WTC11 (cell line): ENCODE measurements around the gene PITPNC1.

Experiments
- ATF3 ChIP-seq: sonication (generic); formaldehyde crosslinking; conservative IDR thresholded peaks from 2 replicates; pipeline ENCODE4 v1.8.1; 2022; ENCODE audit warnings: mild to moderate bottlenecking, missing genetic modification reagents
- CREB1 ChIP-seq: sonication (generic); formaldehyde crosslinking; IDR thresholded peaks from 2 replicates; pipeline ENCODE4 v1.8.0; 2023; ENCODE audit warnings: mild to moderate bottlenecking, missing genetic modification reagents
- CREM ChIP-seq: sonication (generic); formaldehyde crosslinking; IDR thresholded peaks from 2 replicates; pipeline ENCODE4 v1.8.1; 2022; ENCODE audit warnings: mild to moderate bottlenecking, missing genetic modification reagents, moderate library complexity
- E2F5 ChIP-seq: sonication (generic); formaldehyde crosslinking; IDR thresholded peaks from 2 replicates; pipeline ENCODE4 v1.8.1; 2022; ENCODE audit warnings: mild to moderate bottlenecking, moderate library complexity, missing genetic modification reagents
- ETV6 ChIP-seq: sonication (generic); formaldehyde crosslinking; IDR thresholded peaks from 2 replicates; pipeline ENCODE4 v1.8.1; 2022; ENCODE audit warnings: mild to moderate bottlenecking, missing genetic modification reagents
- GABPB1 ChIP-seq: sonication (generic); formaldehyde crosslinking; IDR thresholded peaks from 2 replicates; pipeline ENCODE4 v1.8.1; 2023; ENCODE audit warnings: mild to moderate bottlenecking, missing genetic modification reagents
- JUN ChIP-seq: sonication (generic); formaldehyde crosslinking; IDR thresholded peaks from 2 replicates; pipeline ENCODE4 v1.8.0; 2023; ENCODE audit warnings: mild to moderate bottlenecking, missing genetic modification reagents
- NFYB ChIP-seq: sonication (generic); formaldehyde crosslinking; conservative IDR thresholded peaks from 2 replicates; pipeline ENCODE4 v1.8.0; 2022; ENCODE audit warnings: low read depth, missing genetic modification reagents
- ZBTB21 ChIP-seq: sonication (generic); formaldehyde crosslinking; IDR thresholded peaks from 2 replicates; pipeline ENCODE4 v1.8.1; 2023; ENCODE audit warnings: mild to moderate bottlenecking, missing genetic modification reagents, borderline replicate concordance
- TF ChIP-seq, protein P1 (sequence below): fragments of 200-600 bp; IDR thresholded peaks from 2 replicates; pipeline ENCODE4 v1.8.0; 2022; ENCODE audit warnings: antibody characterized with exemption
- TF ChIP-seq, protein P2 (sequence below): sonication (generic); formaldehyde crosslinking; conservative IDR thresholded peaks from 2 replicates; pipeline ENCODE4 v1.8.1; 2023; ENCODE audit warnings: mild to moderate bottlenecking, low read depth, missing genetic modification reagents, moderate library complexity
- TF ChIP-seq, protein P3 (sequence below): sonication (generic); formaldehyde crosslinking; IDR thresholded peaks from 2 replicates; pipeline ENCODE4 v1.8.1; 2023; ENCODE audit warnings: mild to moderate bottlenecking, missing genetic modification reagents, moderate library complexity
- TF ChIP-seq, protein P4 (sequence below): sonication (generic); formaldehyde crosslinking; IDR thresholded peaks from 2 replicates; pipeline ENCODE4 v1.8.1; 2022; ENCODE audit warnings: missing genetic modification reagents, borderline replicate concordance

GRCh38 chr17:67555855-67556254 lies 178.8 kb downstream of the PITPNC1 start:
- TF ChIP-seq, protein P1, sequence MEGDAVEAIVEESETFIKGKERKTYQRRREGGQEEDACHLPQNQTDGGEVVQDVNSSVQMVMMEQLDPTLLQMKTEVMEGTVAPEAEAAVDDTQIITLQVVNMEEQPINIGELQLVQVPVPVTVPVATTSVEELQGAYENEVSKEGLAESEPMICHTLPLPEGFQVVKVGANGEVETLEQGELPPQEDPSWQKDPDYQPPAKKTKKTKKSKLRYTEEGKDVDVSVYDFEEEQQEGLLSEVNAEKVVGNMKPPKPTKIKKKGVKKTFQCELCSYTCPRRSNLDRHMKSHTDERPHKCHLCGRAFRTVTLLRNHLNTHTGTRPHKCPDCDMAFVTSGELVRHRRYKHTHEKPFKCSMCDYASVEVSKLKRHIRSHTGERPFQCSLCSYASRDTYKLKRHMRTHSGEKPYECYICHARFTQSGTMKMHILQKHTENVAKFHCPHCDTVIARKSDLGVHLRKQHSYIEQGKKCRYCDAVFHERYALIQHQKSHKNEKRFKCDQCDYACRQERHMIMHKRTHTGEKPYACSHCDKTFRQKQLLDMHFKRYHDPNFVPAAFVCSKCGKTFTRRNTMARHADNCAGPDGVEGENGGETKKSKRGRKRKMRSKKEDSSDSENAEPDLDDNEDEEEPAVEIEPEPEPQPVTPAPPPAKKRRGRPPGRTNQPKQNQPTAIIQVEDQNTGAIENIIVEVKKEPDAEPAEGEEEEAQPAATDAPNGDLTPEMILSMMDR: no peak
- TF ChIP-seq ATF3 (CRISPR knock-in tag) (no peak), ZBTB21 (CRISPR knock-in tag) (no peak), GABPB1 (CRISPR knock-in tag) (no peak), JUN (CRISPR knock-in tag) (no peak), CREB1 (CRISPR knock-in tag) (no peak), CREM (CRISPR knock-in tag) (no peak), ETV6 (CRISPR knock-in tag) (no peak), NFYB (CRISPR knock-in tag) (no peak), E2F5 (no peak)
- TF ChIP-seq, protein P2, sequence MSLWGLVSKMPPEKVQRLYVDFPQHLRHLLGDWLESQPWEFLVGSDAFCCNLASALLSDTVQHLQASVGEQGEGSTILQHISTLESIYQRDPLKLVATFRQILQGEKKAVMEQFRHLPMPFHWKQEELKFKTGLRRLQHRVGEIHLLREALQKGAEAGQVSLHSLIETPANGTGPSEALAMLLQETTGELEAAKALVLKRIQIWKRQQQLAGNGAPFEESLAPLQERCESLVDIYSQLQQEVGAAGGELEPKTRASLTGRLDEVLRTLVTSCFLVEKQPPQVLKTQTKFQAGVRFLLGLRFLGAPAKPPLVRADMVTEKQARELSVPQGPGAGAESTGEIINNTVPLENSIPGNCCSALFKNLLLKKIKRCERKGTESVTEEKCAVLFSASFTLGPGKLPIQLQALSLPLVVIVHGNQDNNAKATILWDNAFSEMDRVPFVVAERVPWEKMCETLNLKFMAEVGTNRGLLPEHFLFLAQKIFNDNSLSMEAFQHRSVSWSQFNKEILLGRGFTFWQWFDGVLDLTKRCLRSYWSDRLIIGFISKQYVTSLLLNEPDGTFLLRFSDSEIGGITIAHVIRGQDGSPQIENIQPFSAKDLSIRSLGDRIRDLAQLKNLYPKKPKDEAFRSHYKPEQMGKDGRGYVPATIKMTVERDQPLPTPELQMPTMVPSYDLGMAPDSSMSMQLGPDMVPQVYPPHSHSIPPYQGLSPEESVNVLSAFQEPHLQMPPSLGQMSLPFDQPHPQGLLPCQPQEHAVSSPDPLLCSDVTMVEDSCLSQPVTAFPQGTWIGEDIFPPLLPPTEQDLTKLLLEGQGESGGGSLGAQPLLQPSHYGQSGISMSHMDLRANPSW (CRISPR knock-in tag): no peak
- TF ChIP-seq, protein P3, sequence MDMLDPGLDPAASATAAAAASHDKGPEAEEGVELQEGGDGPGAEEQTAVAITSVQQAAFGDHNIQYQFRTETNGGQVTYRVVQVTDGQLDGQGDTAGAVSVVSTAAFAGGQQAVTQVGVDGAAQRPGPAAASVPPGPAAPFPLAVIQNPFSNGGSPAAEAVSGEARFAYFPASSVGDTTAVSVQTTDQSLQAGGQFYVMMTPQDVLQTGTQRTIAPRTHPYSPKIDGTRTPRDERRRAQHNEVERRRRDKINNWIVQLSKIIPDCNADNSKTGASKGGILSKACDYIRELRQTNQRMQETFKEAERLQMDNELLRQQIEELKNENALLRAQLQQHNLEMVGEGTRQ (CRISPR knock-in tag): no peak
- TF ChIP-seq, protein P4, sequence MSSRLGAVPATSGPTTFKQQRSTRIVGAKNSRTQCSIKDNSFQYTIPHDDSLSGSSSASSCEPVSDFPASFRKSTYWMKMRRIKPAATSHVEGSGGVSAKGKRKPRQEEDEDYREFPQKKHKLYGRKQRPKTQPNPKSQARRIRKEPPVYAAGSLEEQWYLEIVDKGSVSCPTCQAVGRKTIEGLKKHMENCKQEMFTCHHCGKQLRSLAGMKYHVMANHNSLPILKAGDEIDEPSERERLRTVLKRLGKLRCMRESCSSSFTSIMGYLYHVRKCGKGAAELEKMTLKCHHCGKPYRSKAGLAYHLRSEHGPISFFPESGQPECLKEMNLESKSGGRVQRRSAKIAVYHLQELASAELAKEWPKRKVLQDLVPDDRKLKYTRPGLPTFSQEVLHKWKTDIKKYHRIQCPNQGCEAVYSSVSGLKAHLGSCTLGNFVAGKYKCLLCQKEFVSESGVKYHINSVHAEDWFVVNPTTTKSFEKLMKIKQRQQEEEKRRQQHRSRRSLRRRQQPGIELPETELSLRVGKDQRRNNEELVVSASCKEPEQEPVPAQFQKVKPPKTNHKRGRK (CRISPR knock-in tag): no peak
